ENCODE data around the gene FAIM.
"Not testable (repeated sequence)": the region's sequence is repeated elsewhere in the genome, so short reads cannot be mapped to it uniquely, and the experiment has no call there.

Gene FAIM

GRCh38 chr3:138680974-138681373, 72.4 kb downstream of the FAIM start:
- not testable (repeated sequence) for DNase-seq

DNA sequence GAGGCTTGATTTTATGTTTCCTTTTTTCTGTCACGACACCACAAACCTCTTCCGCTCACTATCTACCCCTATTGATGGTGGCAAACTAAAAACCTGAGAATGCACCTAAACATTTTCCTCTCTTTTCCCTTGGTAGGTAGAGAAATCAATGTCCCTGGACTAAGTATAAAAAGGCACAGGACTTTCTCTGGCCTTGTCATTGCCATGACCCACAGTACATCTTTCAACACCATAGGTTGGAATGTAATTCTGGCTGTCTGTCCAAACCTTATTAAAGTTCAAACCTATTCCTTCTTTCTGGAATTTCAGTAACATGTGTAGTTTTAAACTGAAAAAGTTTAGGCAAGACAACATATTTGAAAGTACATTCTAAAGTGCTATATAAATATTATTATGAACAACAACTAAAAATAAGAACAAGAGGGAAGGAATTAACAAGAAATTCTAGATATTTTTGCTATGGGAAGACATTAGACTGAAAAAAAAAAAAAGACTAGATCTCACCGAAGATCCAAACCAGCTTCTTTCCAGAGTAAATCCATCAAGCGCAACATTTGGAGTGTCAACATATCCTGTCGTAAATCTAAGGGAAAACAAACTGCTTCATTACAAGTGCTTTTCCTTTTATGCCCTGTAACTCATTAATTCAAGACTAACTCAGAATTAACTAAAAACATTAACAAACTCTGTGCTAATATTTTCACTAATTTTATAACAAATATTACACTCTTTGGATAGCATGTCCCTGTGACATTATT, 73.1 kb downstream of the FAIM start:
- no peak for DNase-seq

DNA sequence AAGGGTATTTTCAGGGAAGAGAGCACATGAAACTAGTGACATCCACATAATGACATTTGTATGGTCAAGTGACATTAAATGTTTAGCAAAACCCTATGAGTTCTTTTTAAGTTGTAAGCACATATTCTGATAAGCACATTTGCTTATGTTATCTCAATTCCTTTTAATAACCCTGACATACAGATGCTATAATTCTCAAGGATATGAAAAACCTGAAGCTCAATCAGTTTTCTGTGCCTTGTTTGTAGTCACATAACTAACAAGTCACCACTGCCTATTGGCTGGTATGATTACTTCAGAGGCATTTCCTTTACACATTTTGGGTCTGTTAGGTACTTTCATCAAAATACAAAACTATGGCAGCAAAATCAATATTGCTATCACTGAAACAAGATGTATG, 74.1 kb downstream of the FAIM start:
- DNase-seq = no peak

All from suppressor macrophage (primary cell).